ENCODE results near the gene SNX25. TPM values are rescaled to one million over a fixed set of nuclear protein-coding genes. Genes with fewer than 3 reads are reported as not detected.

SNX25 gene
- total RNA-seq, 4 donors from 2014 or later = 7.1 to 113 (median 20.9) TPM

GRCh38 chr4:185395956-185396723, 186.7 kb downstream of the SNX25 start:
- intact Hi-C loops (cut with DNase I; ENCODE audit: low total_unique reads) = no loop called here
- TF ChIP-seq POLR2A (IDR thresholded peaks at IDR 0.05) (peak; percentile 89), CTCF (IDR thresholded peaks at IDR 0.05) (peak in 1 of 4 experiments; percentile 8)

GRCh38 chr4:185396724-185397385, 187.5 kb downstream of the SNX25 start, which contains the start of gene ANKRD37:
Gene ANKRD37 (plus strand): TSS chr4:185396841. CDS start chr4:185396924, 83 bp downstream.
- intact Hi-C loops (cut with DNase I; ENCODE audit: low total_unique reads) = no loop called here
- H3K4me3 ChIP-seq = peak within 1 kb of the TSS; percentile 82 to 92
- no peaks in the 10 kb centered on the region for H3K36me3 ChIP-seq
- no peaks in the 10 kb centered on the region for H3K27me3 ChIP-seq
- peak in 1 of 2 donors; percentile 16 for TF ChIP-seq POLR2A (IDR thresholded peaks at IDR 0.05)
- TF ChIP-seq CTCF (IDR thresholded peaks at IDR 0.05) = peak in 1 of 4 experiments; percentile 11
- no peaks in the 10 kb centered on the region for H3K4me1 ChIP-seq
- DNase-seq = no peak
- H3K9me3 ChIP-seq = no peaks in the 10 kb centered on the region
- H3K27ac ChIP-seq = peak within 1 kb of the TSS; percentile 98 to 99

More at GRCh38 chr4:185395956-185396723, 186.7 kb downstream of the SNX25 start:
- Histone ChIP-seq H3K4me1 (no peaks in the 10 kb centered on the region), H3K4me3 (peak overlapping the region; percentile 82 to 92), H3K27me3 (no peaks in the 10 kb centered on the region), H3K9me3 (no peaks in the 10 kb centered on the region), H3K27ac (peak overlapping the region; percentile 98 to 99), H3K36me3 (no peaks in the 10 kb centered on the region)
- DNase-seq = peak; percentile 95 to 98

GRCh38 chr4:185398618-185399017, 189.2 kb downstream of the SNX25 start:
- no peaks in the 10 kb centered on the region for H3K36me3 ChIP-seq
- no peaks in the 10 kb centered on the region for H3K9me3 ChIP-seq
- H3K27me3 ChIP-seq = no peaks in the 10 kb centered on the region
- DNase-seq = no peak
- intact Hi-C loops (cut with DNase I; ENCODE audit: low total_unique reads) = no loop called here
- H3K4me3 ChIP-seq = no peak overlapping the region
- H3K27ac ChIP-seq = no peak overlapping the region
- H3K4me1 ChIP-seq = no peaks in the 10 kb centered on the region
- TF ChIP-seq CTCF (IDR thresholded peaks at IDR 0.05) (no peak), POLR2A (IDR thresholded peaks at IDR 0.05) (no peak)

GRCh38 chr4:185399466-185399865, 190.1 kb downstream of the SNX25 start:
- TF ChIP-seq CTCF (IDR thresholded peaks at IDR 0.05) (no peak), POLR2A (IDR thresholded peaks at IDR 0.05) (no peak)
- intact Hi-C loops (cut with DNase I; ENCODE audit: low total_unique reads) = no loop called here
- Histone ChIP-seq H3K36me3 (no peaks in the 10 kb centered on the region), H3K4me1 (no peaks in the 10 kb centered on the region), H3K27ac (no peak overlapping the region), H3K9me3 (no peaks in the 10 kb centered on the region), H3K27me3 (no peaks in the 10 kb centered on the region), H3K4me3 (no peak overlapping the region)
- no peak for DNase-seq

GRCh38 chr4:185404031-185404430, 194.6 kb downstream of the SNX25 start:
- Histone ChIP-seq H3K36me3 (no peaks in the 10 kb centered on the region), H3K4me1 (no peaks in the 10 kb centered on the region), H3K9me3 (no peaks in the 10 kb centered on the region), H3K27ac (no peak overlapping the region), H3K27me3 (no peaks in the 10 kb centered on the region), H3K4me3 (no peak overlapping the region)
- intact Hi-C loops (cut with DNase I; ENCODE audit: low total_unique reads) = no loop called here
- TF ChIP-seq POLR2A (IDR thresholded peaks at IDR 0.05) (no peak), CTCF (IDR thresholded peaks at IDR 0.05) (no peak)
- DNase-seq = no peak
